UCSD-AML1 (cell line): ENCODE measurements around the gene SLC25A17.

Experiments used
- DNase-seq: peaks from one replicate; lab custom pipeline; 2025; ENCODE audit not compliant: unreplicated experiment; lab: John Stamatoyannopoulos, UW

The SLC25A17 gene

DNA sequence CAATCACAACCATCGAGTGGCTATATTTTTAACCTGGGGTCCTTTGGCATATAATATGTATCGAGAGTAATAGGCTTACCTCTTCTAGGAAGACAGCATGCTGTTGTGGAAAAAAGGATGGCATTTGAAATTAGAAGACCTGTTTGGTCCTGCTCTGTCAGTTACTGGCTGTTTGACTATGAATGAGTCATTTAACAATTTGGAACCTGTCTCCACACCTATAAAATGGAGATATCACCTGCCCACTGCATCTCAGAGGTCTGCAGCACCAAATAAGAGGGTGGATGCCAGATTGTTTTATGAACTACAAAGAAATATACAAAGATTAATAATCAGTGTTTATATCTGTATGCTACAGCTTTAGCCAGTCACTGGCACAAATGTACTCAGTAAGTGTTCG is 60.8 kb downstream of the SLC25A17 start:
- no peak for DNase-seq

DNA sequence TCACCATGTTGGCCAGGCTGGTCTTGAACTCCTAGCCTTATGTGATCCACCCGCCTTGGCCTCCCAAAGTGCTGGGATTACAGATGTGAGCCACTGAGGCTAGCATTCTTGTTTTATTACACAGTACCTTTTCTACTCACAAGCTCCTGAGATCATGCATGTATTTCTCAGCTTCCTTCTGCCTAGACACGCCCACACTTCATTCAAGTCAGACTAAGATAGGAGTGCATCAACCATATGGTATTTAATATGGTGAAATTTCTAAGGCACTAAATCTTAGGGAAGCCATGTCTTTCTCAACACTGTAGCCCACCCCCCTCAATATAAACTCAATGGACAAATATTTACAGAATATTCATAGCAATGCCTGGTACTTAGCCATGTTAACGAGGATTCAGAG is 62.1 kb downstream of the SLC25A17 start:
- no peak for DNase-seq

DNA sequence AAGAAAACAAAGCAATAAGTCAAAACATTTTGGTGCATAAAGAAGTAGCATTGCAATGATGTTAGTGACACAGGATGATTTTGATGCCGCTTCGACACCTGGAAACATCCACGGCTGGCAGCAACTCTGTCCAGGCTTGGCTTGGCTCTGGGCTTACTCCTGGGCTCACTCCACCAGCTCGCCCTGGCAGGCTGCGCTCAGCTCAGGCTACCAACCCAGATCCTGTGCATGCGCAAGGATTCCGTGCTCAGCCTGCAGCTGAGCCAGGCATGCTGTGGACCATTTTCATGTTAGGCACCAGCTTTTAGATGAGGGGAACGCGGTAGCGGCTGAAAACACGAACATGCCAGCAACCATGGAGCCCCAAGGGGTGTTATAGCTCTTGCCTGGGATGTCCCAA is 66.0 kb downstream of the SLC25A17 start:
- no peak for DNase-seq

DNA sequence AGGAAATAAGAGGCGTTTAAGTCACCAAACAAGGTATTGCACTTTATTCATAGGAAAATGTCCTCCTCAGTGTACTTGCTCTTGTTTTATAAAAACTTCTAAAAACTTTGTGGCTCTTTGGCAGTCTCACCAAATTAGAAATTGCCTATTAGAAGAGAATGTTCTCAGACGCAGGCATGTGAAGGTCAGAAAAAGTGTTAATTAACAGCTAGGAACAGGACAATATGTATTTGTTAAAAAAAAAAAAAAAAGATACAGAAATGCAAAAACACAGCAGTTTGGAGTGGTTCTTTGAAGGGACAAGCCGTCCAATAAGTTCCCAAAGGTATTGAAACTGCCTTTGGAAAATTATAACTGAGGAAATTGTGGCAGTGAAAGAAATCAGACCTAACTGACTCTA is 67.9 kb downstream of the SLC25A17 start:
- no peak for DNase-seq

DNA sequence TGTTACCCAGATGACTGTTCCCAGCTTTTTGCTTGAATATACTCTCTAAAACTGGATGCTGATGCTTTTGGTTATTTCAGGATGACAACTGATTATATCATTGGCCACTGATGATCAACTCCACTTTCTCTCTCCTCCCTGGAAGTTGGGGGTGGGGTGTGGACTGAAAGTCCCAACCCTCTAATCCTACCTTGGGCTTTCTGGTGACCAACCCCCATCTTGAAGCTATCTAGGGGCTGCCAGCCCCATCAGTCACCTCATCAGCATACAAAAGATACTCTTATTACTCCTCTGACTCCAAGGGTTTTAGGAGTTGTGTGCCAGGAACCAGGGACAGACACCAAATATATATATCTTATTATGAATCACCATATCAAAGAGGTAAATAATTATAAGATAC is 69.3 kb downstream of the SLC25A17 start:
- no peak for DNase-seq

DNA sequence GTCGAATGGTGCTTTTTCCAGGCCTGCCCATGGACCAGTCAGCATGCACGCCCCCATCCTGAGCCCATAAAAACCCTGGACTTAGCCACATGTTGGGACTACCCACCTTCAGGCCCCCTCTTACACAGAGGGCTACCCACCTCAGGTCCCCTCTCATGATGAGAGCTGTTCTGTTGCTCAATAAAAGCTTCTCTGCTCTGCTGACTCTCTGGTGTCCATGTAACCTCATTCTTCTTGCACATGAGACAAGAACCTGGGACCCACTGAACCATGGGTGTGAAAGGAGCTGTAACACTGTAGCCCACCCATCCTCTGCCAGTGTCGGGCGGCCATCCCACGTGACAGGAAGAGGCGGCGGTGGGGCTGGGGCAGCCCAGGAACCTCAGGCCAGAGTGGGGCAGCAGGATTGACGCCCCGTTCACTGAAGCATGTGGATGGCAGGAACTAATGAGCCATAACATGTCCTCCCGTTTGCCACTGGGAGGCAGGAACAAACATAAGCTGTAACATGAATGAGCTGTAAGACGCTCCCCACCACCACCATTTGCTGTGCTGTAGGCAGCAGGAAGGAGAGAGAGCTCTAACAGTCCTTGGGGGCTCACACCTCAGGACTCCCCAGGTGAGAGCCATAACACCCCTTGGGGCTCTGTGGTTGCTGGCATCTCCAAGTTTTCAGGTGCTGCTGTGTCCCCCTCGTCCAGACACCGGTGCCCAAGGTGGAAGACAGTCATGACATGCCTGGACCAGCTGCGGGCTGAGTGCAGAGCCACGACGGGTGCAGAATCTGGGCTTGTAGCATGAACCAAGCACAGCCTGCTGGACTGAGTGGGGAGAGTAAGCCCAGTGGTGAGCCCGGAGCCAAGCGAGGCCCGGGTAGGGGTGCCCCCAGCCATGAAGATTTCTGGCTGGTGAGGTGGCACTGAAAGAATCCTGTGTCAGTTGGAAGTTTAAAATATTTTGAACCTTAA is 70.5 kb downstream of the SLC25A17 start:
- no peak for DNase-seq

DNA sequence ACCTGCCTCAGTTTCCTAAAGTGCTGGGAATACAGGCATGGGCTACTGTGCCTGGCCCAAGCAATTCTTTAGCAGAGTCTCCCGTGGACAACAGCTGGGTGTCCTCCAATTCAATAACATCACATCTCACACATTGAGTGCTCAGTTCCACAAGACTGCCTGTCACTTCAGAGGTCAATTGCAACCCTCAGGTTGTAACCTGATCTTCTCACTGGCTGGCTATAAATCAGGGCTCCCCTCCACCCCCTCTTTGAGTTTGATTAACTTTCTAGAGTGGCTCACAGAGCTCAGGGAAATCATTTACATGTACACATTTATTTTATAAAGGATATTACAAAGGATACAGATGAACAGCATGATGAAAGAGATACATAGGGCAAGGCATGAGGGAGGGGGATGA is 71.8 kb downstream of the SLC25A17 start:
- DNase-seq, result no peak

DNA sequence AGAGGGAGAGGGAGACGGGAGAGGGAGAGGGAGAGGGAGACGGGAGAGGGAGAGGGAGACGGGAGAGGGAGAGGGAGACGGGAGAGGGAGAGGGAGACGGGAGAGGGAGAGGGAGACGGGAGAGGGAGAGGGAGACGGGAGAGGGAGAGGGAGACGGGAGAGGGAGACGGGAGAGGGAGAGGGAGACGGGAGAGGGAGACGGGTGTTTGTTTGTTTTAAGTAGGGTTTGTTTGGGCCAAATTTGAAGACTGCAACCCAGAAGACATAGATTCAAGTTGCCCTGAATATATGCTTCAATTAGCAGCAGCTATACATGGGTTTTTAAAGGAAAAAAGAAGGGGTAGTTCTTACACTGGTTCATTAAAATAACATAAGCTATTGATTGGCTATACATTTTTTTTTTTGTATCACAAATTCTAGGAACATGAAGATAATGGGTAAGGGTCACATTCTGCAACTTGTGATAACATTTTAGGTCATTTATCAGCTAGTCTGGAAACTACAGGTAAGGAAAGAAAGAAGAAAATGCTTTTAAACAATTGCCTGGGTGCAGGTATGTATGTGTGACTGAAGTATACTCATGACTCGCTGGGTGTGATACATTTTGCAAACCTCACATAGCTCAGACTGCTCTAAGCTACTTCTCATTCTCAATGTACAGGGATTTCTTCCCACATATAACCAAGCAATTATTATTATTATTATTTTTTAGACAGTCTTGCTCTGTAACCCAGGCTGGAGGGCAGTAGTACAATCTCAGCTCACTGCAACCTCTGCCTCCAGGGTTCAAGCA is 72.5 kb downstream of the SLC25A17 start:
- DNase-seq, result no peak

DNA sequence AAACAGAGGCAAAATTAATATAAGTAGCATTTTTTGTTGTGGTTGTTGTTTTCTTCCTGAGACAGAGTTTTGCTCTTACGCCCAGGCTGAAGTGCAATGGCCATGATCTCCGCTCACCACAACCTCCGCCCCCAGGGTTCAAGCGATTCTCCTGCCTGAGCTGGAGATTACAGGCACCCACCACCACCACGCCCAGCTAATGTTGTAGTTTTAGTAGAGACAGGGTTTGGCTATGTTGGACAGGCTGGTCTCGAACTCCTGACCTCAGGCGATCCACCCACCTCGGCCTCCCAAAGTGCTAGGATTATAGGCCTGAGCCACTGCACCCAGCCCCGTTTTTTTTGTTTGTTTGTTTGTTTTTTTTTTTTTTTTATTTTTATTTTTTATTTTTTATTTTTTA is 75.4 kb downstream of the SLC25A17 start:
- DNase-seq, result no peak

DNA sequence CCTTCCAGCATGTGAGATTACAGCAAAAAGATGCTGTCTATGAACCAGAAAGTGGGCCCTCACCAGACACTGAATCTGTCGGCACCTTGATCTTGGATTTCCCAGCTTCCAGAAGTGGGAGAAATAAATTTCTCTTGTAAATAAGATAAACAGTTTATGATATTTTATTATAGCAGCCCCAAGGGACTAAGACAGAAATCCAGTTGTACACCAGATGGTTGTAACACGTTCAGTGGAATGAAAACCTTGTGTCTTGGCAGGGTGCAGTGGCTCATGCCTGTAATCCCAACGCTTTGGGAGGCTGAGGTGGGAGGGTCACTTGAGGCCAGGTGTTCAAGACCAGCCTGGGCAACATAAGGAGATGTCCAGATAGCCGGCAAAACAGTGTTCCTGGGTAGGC is 78.0 kb downstream of the SLC25A17 start:
- no peak for DNase-seq

DNA sequence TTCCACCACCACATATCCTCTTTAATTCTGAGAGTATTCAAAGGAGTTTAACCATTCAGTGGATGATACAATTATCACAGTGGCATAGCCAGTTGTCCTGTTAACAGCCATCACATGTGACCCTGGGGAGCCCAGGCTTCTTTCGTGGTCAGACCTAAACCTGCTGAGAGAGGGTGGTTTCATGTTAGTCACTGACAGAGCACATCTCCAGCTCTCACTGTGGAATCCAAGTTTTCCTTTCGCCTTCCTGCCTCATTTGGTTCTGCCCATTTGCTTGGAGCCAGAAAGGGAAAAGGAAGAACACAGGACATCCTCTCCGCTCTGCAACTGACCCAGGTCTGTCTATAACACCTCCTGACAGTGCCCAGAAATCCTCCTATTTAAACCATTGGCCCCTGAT is 79.4 kb downstream of the SLC25A17 start:
- no peak for DNase-seq

DNA sequence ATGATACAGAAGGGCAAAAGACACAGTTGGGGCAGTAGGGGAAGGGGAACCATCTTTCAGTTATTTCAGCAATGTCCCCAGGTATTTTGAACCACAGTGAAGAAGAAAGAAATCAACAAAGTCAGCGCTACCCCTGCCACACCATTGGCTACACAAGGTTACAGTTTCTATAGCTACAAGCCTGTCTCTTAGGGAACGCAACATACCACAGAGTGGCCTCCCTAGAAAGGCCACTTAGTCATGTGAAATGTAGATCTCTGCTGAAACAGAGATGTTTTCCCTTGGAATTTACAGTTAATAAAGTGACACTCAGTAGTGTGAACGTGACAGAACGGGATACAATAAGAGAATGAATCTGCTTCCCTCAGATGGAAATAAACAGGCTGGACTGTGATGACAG is 85.2 kb downstream of the SLC25A17 start:
- DNase-seq, result no peak

DNA sequence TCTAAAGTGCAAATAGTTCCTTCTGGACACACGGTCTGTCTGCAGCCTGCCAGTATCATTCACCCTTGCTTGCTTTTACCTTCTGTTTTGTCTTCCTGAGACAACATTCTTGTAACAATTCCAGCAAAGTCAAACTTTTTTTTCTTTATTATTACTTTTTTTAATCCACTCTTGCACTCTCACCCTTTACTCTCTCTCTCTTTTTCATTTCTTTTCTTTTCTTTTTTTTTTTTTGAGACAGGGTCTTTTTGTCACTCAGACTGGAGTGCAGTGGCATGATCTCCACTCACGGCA is 86.2 kb downstream of the SLC25A17 start:
- no peak for DNase-seq

DNA sequence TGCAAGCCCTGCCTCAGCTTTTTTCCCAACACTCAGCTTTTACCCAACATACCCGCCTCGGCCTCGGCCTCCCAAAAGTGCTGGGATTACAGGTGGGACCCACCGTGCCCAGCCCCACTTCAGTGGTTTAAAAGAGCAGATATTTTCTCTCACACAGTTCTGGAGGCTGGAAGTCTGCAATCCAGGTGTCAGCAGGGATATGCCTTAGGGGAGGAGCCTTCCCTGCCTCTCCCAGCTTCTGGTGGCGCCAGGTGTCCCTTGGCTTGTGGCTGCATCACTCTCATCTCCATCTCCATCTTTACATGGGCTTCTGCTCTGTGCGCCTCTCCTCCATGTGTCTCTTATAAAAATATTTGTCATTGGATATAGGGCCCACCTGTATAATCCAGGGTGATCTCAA is 89.9 kb downstream of the SLC25A17 start:
- DNase-seq, result no peak

DNA sequence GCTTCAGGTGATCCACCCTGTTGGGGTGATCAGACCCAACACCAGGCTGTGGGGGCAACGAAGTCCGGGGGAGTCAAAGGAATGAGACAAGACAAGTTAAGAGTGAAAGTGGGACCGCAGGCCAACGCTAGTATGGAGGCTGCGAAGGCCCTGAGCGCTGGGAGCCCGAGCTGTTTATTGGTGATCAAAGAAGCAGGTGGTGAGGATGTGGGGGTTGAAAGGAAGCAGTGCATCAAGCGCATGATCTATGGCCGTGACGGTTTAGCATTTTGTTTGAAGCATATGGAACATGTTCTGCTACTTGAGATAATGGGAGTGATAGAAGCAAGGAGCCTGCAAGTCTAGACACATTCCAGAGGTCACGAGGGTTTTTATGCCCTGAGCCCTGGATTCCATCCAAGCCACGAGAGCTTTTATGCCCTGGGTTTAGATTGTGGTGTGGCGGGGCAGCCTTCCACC is 90.4 kb downstream of the SLC25A17 start:
- DNase-seq, result no peak

DNA sequence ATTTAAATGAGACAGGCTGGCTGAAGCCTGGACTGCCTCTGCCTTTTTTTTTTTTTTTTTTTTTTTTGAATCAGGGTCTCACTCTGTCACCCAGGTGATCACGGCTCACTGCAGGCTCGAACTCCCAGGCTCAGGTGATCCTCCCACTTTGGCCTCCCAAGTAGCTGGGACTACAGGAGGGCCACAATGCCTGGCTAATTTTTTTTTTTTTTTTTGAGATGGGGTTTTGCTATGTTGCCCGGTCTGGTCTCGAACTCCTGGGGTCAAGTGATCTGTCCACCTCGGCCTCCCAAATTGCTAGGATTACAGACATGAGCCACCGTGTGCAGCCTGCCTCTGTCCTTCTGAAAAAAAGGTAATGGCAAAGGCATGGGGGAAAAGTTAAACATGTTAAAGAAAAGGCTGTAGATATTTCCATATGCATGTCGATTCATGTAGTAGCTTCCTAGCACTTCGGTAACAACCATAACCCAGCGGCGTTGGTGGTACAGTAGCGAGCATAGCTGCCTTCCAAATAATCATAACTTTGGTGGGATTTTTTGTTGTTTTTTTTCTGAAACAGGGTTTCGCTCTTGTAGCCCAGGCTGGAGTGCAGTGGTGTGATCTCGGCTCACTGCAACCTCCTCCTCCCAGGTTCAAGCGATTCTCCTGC is 91.1 kb downstream of the SLC25A17 start:
- DNase-seq, result no peak

DNA sequence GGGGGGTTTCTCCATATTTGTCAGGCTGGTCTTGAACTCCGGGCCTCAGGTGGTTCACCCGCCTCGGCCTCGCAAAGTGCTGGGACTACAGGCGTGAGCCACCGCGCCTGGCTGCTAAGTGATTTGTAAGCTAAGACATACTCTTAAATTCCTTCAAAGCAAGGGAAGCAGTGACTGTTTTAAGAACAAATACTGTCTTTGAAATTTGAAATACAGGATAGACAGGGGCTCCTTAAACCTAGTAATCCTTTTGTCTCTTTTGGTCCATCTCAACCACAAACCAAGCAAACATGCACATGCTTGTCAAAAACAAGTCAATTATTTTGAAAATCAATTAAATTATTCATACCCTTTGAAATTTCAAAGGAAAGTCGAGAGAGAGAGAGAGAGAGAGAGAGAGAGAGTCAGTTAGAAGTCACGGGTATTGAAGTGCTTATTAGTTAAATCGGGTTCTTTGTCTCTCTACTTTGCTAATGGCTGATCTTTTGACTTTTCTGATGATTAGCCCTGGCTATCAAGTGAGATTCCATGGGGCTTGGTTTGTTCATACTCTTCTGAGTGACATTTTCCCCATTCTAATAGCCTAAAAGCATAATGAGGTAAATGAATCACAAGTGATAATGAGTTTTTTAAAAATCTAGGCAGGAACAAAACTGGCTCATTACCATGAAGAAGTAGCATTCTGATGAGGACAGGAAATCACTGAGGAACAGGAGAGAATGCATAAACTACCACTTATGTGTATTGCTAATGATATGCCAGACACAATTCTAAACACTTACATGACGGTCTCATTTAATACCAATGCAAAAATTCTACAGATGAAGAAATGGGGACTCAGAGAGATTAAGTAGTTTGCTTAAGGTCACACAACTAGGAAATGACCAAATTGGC is 91.8 kb downstream of the SLC25A17 start:
- DNase-seq, result no peak

DNA sequence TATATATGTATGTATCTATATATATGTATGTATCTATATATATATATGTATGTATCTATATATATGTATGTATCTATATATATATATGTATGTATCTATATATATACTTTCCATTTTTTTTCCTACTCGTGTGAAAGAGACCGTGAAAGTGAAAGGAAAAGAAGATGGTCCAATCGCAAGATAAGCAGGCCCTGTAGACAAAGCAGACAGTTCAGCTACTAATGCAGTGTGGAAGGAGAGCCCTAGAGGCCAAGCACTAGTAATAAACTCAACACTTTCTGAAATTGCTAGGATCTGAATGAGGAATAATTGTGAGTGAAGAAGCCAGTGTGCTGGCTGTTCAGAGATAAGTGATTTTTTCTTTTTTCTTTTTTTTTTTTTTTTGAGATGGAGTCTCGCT is 92.6 kb downstream of the SLC25A17 start:
- no peak for DNase-seq

DNA sequence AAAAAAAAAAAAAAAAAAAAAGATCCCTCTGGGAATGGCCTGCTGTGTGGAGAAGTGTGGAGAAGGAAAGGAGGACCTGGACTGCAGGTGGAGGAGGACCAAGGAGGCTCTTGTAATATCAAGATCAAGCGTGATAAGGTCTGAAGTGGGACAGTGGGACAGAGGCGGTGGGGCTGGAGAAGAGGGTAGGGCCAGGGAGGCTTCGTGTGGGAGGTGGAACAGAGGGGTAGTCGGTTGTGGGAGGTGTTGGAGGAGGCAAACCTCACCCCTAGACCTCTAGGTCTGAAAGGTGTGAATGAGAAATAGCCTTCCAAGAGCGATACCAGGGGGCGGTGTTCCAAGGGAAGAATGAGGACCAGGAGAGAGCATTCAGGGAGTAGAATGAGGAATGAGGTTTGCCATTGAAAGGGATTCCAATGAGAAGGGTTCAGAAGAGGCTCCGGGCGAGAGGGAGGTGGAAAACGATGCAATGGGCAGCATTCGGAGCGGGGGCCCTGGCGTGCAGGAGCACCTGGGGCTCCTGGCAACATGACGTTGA is 95.7 kb downstream of the SLC25A17 start:
- DNase-seq, result no peak

DNA sequence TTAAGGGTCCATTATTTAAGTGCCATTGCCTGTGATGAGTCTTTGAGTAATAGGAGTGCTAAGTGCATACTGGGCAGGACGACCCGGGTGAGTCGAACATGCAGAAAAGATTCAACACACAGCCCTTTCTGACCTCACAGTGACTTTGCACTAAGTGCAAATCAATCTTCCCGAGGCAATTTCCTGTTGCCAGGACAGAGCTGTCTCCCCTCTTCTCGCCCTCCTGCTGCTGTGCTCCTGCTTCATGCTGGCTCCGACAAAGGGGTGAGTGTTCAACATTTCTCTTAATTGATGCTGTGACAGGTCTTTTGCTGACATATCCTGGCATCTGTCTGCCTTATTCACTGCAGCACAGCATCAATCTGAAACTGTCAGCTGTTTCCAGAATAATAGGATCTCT is 97.9 kb downstream of the SLC25A17 start:
- DNase-seq, result no peak
